GM21423 (cell line): ENCODE measurements around the gene GPC6.

ENCODE experiments used
- ATAC-seq: cut with Tn5 transposase; IDR thresholded peaks from one replicate; pipeline ENCODE4 v1.9.1; 2021; ENCODE audit warnings: mild to moderate bottlenecking, moderate library complexity; ENCODE audit not compliant: unreplicated experiment

GPC6 gene

GRCh38 chr13:93767917-93768409 is 541.4 kb downstream of the GPC6 start:
- no peak for ATAC-seq

- no peak for ATAC-seq
Measured at GRCh38 chr13:93769101-93769500, 542.5 kb downstream of the GPC6 start.

- ATAC-seq: no peak
Measured at GRCh38 chr13:93769607-93770006, 543.0 kb downstream of the GPC6 start.

GRCh38 chr13:93771227-93771626 is 544.6 kb downstream of the GPC6 start:
- ATAC-seq: no peak

- no peak for ATAC-seq
Measured at GRCh38 chr13:93771782-93772181, 545.2 kb downstream of the GPC6 start.

GRCh38 chr13:93774506-93774905 is 547.9 kb downstream of the GPC6 start:
- ATAC-seq: no peak

- no peak for ATAC-seq
Measured at GRCh38 chr13:93775027-93775426, 548.4 kb downstream of the GPC6 start.

GRCh38 chr13:93775507-93776108 is 549.0 kb downstream of the GPC6 start:
- ATAC-seq: no peak

- no peak for ATAC-seq
Measured at GRCh38 chr13:93776936-93777335, 550.3 kb downstream of the GPC6 start.

- no peak for ATAC-seq
Measured at GRCh38 chr13:93777504-93777903, 550.9 kb downstream of the GPC6 start.

- no peak for ATAC-seq
Measured at GRCh38 chr13:93778548-93778947, 551.9 kb downstream of the GPC6 start.

GRCh38 chr13:93784191-93784590 is 557.6 kb downstream of the GPC6 start:
- no peak for ATAC-seq

GRCh38 chr13:93786846-93787489 is 560.4 kb downstream of the GPC6 start:
- ATAC-seq: no peak

- no peak for ATAC-seq
Measured at GRCh38 chr13:93788456-93788855, 561.8 kb downstream of the GPC6 start.

- no peak for ATAC-seq
Measured at GRCh38 chr13:93789058-93789457, 562.5 kb downstream of the GPC6 start.

GRCh38 chr13:93794197-93794885 is 567.7 kb downstream of the GPC6 start:
- ATAC-seq: peak; percentile 86

GRCh38 chr13:93797463-93797862 is 570.9 kb downstream of the GPC6 start:
- peak; percentile 54 for ATAC-seq

- ATAC-seq: no peak
Measured at GRCh38 chr13:93800342-93800741, 573.7 kb downstream of the GPC6 start.

- no peak for ATAC-seq
Measured at GRCh38 chr13:93805736-93806135, 579.1 kb downstream of the GPC6 start.

GRCh38 chr13:93806861-93807260 is 580.3 kb downstream of the GPC6 start:
- no peak for ATAC-seq

GRCh38 chr13:93810264-93810663 is 583.7 kb downstream of the GPC6 start:
- ATAC-seq: no peak
